T-helper 1 cell treated with Interleukin-12 subunit alpha and Interleukin-12 subunit beta and Interleukin-4 antibody, amounts not matched to agents 30 ng/mL and 1 ng/mL, for 36 hours (primary cell): ENCODE results near the gene ZNG1B. TPM values are rescaled to one million over a fixed set of nuclear protein-coding genes. Genes with fewer than 3 reads are reported as not detected.

Experiments used
- total RNA-seq: library from RNA; stranded (reverse); gene quantifications from 2 replicates; pipeline ENCODE4 v1.2.3, GENCODE V29; 2022

ZNG1B gene
- total RNA-seq, 1 donor from 2014 or later: 35.0 TPM

Other genes with a start within 250 kb of the ZNG1B start
- 0.59 and 0.66 TPM in 2 replicates for gene PAX8, start 158.8 kb upstream of the ZNG1B start, total RNA-seq
- 0.10 and 0.24 TPM in 2 replicates for gene FOXD4L1, start 61.0 kb downstream of the ZNG1B start, total RNA-seq
- gene RABL2A, start 189.6 kb downstream of the ZNG1B start, total RNA-seq: 20.9 and 24.0 TPM in 2 replicates